K562 (cell line): ENCODE results near the gene PPP1R37. TPM values are rescaled to one million over a fixed set of nuclear protein-coding genes. Genes with fewer than 3 reads are reported as not detected.
A peak's percentile ranks its signal among the peaks of the same experiment; 100 is the strongest.

Experiments
- CBFB ChIP-seq: sonication (generic); formaldehyde crosslinking; IDR thresholded peaks from 2 replicates; pipeline ENCODE4 v1.4.0; 2020; ENCODE audit warnings: mild to moderate bottlenecking, missing genetic modification reagents
- CREBBP ChIP-seq: IDR thresholded peaks from one replicate; pipeline ENCODE4 v1.6.1; 2012; ENCODE audit warnings: low read depth, mild to moderate bottlenecking, control low read depth, inconsistent platforms, low read length
- CTCF ChIP-seq, 3 experiments: IDR thresholded peaks in 2 of 3; conservative IDR thresholded peaks in 1 of 3; 2 replicates each; pipeline ENCODE4 v1.5.1; 2011 to 2012; ENCODE audit warnings: low read length in 3 of 3, mild to moderate bottlenecking in 3 of 3, control low read depth in 2 of 3, improper control_type of control experiment in 1 of 3, inconsistent platforms in 1 of 3, low read depth in 1 of 3, mixed read lengths in 1 of 3, moderate library complexity in 1 of 3; ENCODE audit not compliant: insufficient read depth in 2 of 3
- EGR1 ChIP-seq: fragments of 450-650 bp; conservative IDR thresholded peaks from 2 replicates; pipeline ENCODE4 v1.6.1; 2017; ENCODE audit warnings: mild to moderate bottlenecking
- HMBOX1 ChIP-seq: sonication (generic); IDR thresholded peaks from 2 replicates; pipeline ENCODE4 v1.6.1; 2016
- NFIC ChIP-seq: fragments of 450-650 bp; IDR thresholded peaks from 2 replicates; pipeline ENCODE4 v1.6.1; 2017; ENCODE audit warnings: mild to moderate bottlenecking, inconsistent platforms
- POLR2H ChIP-seq: IDR thresholded peaks from 2 replicates; pipeline ENCODE4 v1.6.1; 2016; ENCODE audit warnings: missing genetic modification characterization, low read depth, mild to moderate bottlenecking, control low read depth, missing compliant biosample characterization, moderate library complexity
- SIN3A ChIP-seq, 2 experiments: fragments of 150-350 bp in 1 of 2; IDR thresholded peaks; 2 replicates each; pipeline ENCODE4 v1.6.1; 2011 to 2016; ENCODE audit warnings: borderline replicate concordance in 2 of 2, low read depth in 2 of 2, low read length in 2 of 2, mild to moderate bottlenecking in 2 of 2, moderate library complexity in 2 of 2; ENCODE audit not compliant: control insufficient read depth in 1 of 2
- SMAD2 ChIP-seq: fragments of 150-350 bp; IDR thresholded peaks from 2 replicates; pipeline ENCODE4 v1.6.1; 2014; ENCODE audit warnings: low read depth, mild to moderate bottlenecking, low read length
- SMARCE1 ChIP-seq: fragments of 450-650 bp; IDR thresholded peaks from 2 replicates; pipeline ENCODE4 v1.7.1; 2016; ENCODE audit warnings: mild to moderate bottlenecking
- SRF ChIP-seq, 2 experiments: fragments of 250-450, 450-650 bp in 1 of 2; sonication (Bioruptor Pico) in 1 of 2; sonication (generic) in 1 of 2; formaldehyde crosslinking; IDR thresholded peaks; 2 replicates each; pipeline versions ENCODE4 v1.5.0 to v1.5.1; 2020 to 2022; ENCODE audit warnings: mild to moderate bottlenecking in 1 of 2, missing genetic modification reagents in 1 of 2
- TBP ChIP-seq: optimal IDR thresholded peaks from 2 replicates; pipeline ENCODE3; 2011; ENCODE audit warnings: low read depth, low read length, improper control_type of control experiment
- THRA ChIP-seq: fragments of 450-650 bp; IDR thresholded peaks from 2 replicates; pipeline ENCODE4 v1.6.1; 2017; ENCODE audit warnings: mild to moderate bottlenecking, moderate library complexity
- ZBTB17 ChIP-seq: fragments of 450-650 bp; formaldehyde crosslinking; IDR thresholded peaks from 2 replicates; pipeline ENCODE4 v1.4.0; 2020; ENCODE audit warnings: mild to moderate bottlenecking
- ZNF174 ChIP-seq: fragments of 250-450 bp; sonication (Bioruptor Pico); IDR thresholded peaks from 2 replicates; pipeline ENCODE4 v1.4.0; 2020; ENCODE audit warnings: mild to moderate bottlenecking
- ZNF668 ChIP-seq: fragments of 250-450 bp; sonication (Bioruptor Pico); IDR thresholded peaks from 2 replicates; pipeline ENCODE4 v1.8.0; 2022; ENCODE audit warnings: mild to moderate bottlenecking, inconsistent platforms
- polyA plus RNA-seq, 8 experiments: library from polyadenylated mRNA; depleted of rRNA in 4 of 8; stranded (reverse) in 5 of 8; unstranded in 3 of 8; fragments of >200 nt; fragmentation: Nextera tagmentation in 2 of 8; fragmentation: Illumina TruSeq in 1 of 8; extraction: Ambion mirVana in 2 of 8; extraction: Trizol in 1 of 8; gene quantifications; 2 replicates each; pipeline versions ENCODE4 v1.2.1 to v1.2.3, GENCODE V29; 2011 to 2014; ENCODE audit warnings: inconsistent platforms in 1 of 8, missing spikeins in 1 of 8
- total RNA-seq, 7 experiments: library from RNA; depleted of rRNA in 6 of 7; stranded (reverse); fragments of >200 nt in 6 of 7; fragmentation: Illumina TruSeq in 2 of 7; extraction: Trizol in 2 of 7; gene quantifications; 2 replicates each; pipeline versions ENCODE4 v1.2.1 to v1.2.3, GENCODE V29; 2011 to 2021; ENCODE audit warnings: low replicate concordance in 1 of 7
- TF ChIP-seq, protein P1 (sequence below): fragments of 200-800 bp; sonication (Bioruptor generic); IDR thresholded peaks from 2 replicates; pipeline ENCODE4 v1.6.1; 2017; ENCODE audit warnings: missing genetic modification characterization, missing compliant biosample characterization
- TF ChIP-seq, protein P2 (sequence below): sonication (generic); formaldehyde crosslinking; IDR thresholded peaks from 2 replicates; pipeline ENCODE4 v1.8.0; 2023; ENCODE audit warnings: mild to moderate bottlenecking, missing genetic modification reagents
- TF ChIP-seq, protein P3 (sequence below): fragments of 250-450 bp; sonication (Bioruptor Pico); IDR thresholded peaks from 2 replicates; pipeline ENCODE4 v1.8.0; 2021; ENCODE audit warnings: moderate library complexity, mild to moderate bottlenecking, inconsistent platforms

PPP1R37 gene
- total and polyA plus RNA-seq, 9 of the 15 experiments (the other 6 are each of a cell fraction or from before 2014, with no cell fraction given), result 0.04 to 20.3 (median 7.3) TPM

GRCh38 chr19:45091031-45091923 lies 1.7 kb upstream of the PPP1R37 start (continued):
- TF ChIP-seq CTCF (IDR thresholded peaks at IDR 0.05 in 2 of 3, conservative IDR thresholded peaks at IDR 0.05 in 1 of 3; ENCODE audit: insufficient read depth in 2 of 3, low read depth in 1 of 3, low read length in 3 of 3) (no peak), HMBOX1 (0 out of 2 replicates have a peak, but pooled peaks have one; percentile 32), ZNF668 (no peak), THRA (no peak), NFIC (peak; percentile 52), ZBTB17 (CRISPR knock-in tag) (no peak), SIN3A (IDR thresholded peaks at IDR 0.05; ENCODE audit: borderline replicate concordance in 2 of 2, control insufficient read depth in 1 of 2, low read depth in 2 of 2, low read length in 2 of 2) (no peak), POLR2H (tag) (peak; percentile 49), EGR1 (no peak), CBFB (no peak), SMAD2 (no peak), ZNF174 (CRISPR knock-in tag) (no peak), CREBBP (no peak), SRF (CRISPR knock-in tag; IDR thresholded peaks at IDR 0.05) (peak; percentile 88 to 97), SMARCE1 (no peak), TBP (peak; percentile 21)
- TF ChIP-seq, protein P1, sequence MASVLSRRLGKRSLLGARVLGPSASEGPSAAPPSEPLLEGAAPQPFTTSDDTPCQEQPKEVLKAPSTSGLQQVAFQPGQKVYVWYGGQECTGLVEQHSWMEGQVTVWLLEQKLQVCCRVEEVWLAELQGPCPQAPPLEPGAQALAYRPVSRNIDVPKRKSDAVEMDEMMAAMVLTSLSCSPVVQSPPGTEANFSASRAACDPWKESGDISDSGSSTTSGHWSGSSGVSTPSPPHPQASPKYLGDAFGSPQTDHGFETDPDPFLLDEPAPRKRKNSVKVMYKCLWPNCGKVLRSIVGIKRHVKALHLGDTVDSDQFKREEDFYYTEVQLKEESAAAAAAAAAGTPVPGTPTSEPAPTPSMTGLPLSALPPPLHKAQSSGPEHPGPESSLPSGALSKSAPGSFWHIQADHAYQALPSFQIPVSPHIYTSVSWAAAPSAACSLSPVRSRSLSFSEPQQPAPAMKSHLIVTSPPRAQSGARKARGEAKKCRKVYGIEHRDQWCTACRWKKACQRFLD (CRISPR knock-in tag), result peak; percentile 41; the same call in 1 of the 2 replicates
- TF ChIP-seq, protein P2, sequence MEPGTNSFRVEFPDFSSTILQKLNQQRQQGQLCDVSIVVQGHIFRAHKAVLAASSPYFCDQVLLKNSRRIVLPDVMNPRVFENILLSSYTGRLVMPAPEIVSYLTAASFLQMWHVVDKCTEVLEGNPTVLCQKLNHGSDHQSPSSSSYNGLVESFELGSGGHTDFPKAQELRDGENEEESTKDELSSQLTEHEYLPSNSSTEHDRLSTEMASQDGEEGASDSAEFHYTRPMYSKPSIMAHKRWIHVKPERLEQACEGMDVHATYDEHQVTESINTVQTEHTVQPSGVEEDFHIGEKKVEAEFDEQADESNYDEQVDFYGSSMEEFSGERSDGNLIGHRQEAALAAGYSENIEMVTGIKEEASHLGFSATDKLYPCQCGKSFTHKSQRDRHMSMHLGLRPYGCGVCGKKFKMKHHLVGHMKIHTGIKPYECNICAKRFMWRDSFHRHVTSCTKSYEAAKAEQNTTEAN, result no peak
- TF ChIP-seq, protein P3, sequence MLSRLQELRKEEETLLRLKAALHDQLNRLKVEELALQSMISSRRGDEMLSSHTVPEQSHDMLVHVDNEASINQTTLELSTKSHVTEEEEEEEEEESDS, result no peak
